Activated naive CD8-positive, alpha-beta T cell treated with anti-CD3 and anti-CD28 coated beads for 36 hours (primary cell): Measurements from ENCODE around the gene DMRTC2. TPM values are rescaled to one million over a fixed set of nuclear protein-coding genes. Genes with fewer than 3 reads are reported as not detected.

Experiments used
- total RNA-seq, 2 experiments: library from RNA; stranded (reverse); gene quantifications; one replicate each; pipeline ENCODE4 v1.2.3, GENCODE V29; 2021

The DMRTC2 gene
- total RNA-seq, 2 experiments from 2014 or later, result not detected

Other genes starting within 250 kb of the DMRTC2 start
- not detected for gene CEACAM4, start 218.0 kb upstream of the DMRTC2 start, total RNA-seq
- not detected for gene CEACAM7, start 156.8 kb upstream of the DMRTC2 start, total RNA-seq
- gene CEACAM5, start 136.4 kb upstream of the DMRTC2 start, total RNA-seq, result not detected
- gene CEACAM6, start 89.5 kb upstream of the DMRTC2 start, total RNA-seq, result not detected
- not detected for gene CEACAM3, start 48.5 kb upstream of the DMRTC2 start, total RNA-seq
- not detected for gene LYPD4, start 359 bp upstream of the DMRTC2 start, total RNA-seq
- gene RPS19, start 15.2 kb downstream of the DMRTC2 start, total RNA-seq, result 1,000 to 10,000 TPM; 3,012 to 3,178 TPM
- 10 to 100 TPM; 28.8 to 32.2 TPM for gene CD79A, start 32.2 kb downstream of the DMRTC2 start, total RNA-seq
- 100 to 1,000 TPM; 285 to 295 TPM for gene ARHGEF1, start 38.1 kb downstream of the DMRTC2 start, total RNA-seq
- gene ERFL, start 83.4 kb downstream of the DMRTC2 start, total RNA-seq, result 1 to 10 TPM; 1.1 to 1.2 TPM
- gene RABAC1, start 114.3 kb downstream of the DMRTC2 start, total RNA-seq, result 10 to 100 TPM; 46.9 to 50.7 TPM
- gene ATP1A3, start 149.2 kb downstream of the DMRTC2 start, total RNA-seq, result 1 to 10 TPM; 4.3 to 4.8 TPM
- under 1 TPM; 0.58 to 0.74 TPM for gene GRIK5, start 225.2 kb downstream of the DMRTC2 start, total RNA-seq
- 10 to 100 TPM; 15.5 to 16.0 TPM for gene ZNF574, start 231.1 kb downstream of the DMRTC2 start, total RNA-seq